Measurements from ENCODE around the gene RBM17.

GRCh38 chr10:6065406-6065805 lies 23.4 kb upstream of the RBM17 start:
- TF ChIP-seq CTCF (IDR thresholded peaks at IDR 0.05) (no peak), POLR2A (IDR thresholded peaks at IDR 0.05) (no peak)
